ENCODE measurements around the gene DISP1.

GRCh38 chr1:222833356-222833876 is 18.6 kb downstream of the DISP1 start:
- no peak for TF ChIP-seq CTCF (IDR thresholded peaks at IDR 0.05)
- no peak for TF ChIP-seq CBFB (CRISPR knock-in tag; IDR thresholded peaks at IDR 0.05; ENCODE audit: low read depth)
